Fibroblast of skin of scalp (primary cell): ENCODE data around the gene BBS12.
"Not testable (repeated sequence)": the region's sequence is repeated elsewhere in the genome, so short reads cannot be mapped to it uniquely, and the experiment has no call there.

ENCODE experiments used
- DNase-seq: peaks from one replicate; pipeline ENCODE4 v3.0.0-alpha.2; 2013

The BBS12 gene

GRCh38 chr4:122766353-122766705, 33.8 kb downstream of the BBS12 start:
- no peak for DNase-seq

- no peak for DNase-seq
Measured at GRCh38 chr4:122766950-122767349, 34.4 kb downstream of the BBS12 start.

GRCh38 chr4:122771724-122772123, 39.2 kb downstream of the BBS12 start:
- no peak for DNase-seq

- DNase-seq, result no peak
Measured at GRCh38 chr4:122772311-122772710, 39.8 kb downstream of the BBS12 start.

- DNase-seq, result no peak
Measured at GRCh38 chr4:122772986-122773385, 40.5 kb downstream of the BBS12 start.

GRCh38 chr4:122775039-122775438, 42.5 kb downstream of the BBS12 start:
- DNase-seq, result no peak

- no peak for DNase-seq
Measured at GRCh38 chr4:122775987-122776836, 43.7 kb downstream of the BBS12 start.

GRCh38 chr4:122776916-122777315, 44.4 kb downstream of the BBS12 start:
- DNase-seq, result peak; percentile 69

GRCh38 chr4:122777846-122778673, 45.6 kb downstream of the BBS12 start:
- DNase-seq, result peak; percentile 97

- DNase-seq, result no peak
Measured at GRCh38 chr4:122781486-122781885, 49.0 kb downstream of the BBS12 start.

- peak; percentile 98 for DNase-seq
Measured at GRCh38 chr4:122783301-122784215, 51.1 kb downstream of the BBS12 start.

GRCh38 chr4:122784261-122784660, 51.8 kb downstream of the BBS12 start:
- no peak for DNase-seq

GRCh38 chr4:122785099-122785498, 52.6 kb downstream of the BBS12 start:
- no peak for DNase-seq

GRCh38 chr4:122786296-122786695, 53.8 kb downstream of the BBS12 start:
- DNase-seq, result not testable (repeated sequence)

GRCh38 chr4:122786920-122787319, 54.4 kb downstream of the BBS12 start:
- not testable (repeated sequence) for DNase-seq

GRCh38 chr4:122787940-122788339, 55.4 kb downstream of the BBS12 start:
- no peak for DNase-seq

GRCh38 chr4:122788935-122789334, 56.4 kb downstream of the BBS12 start:
- no peak for DNase-seq

- DNase-seq, result no peak
Measured at GRCh38 chr4:122793811-122794210, 61.3 kb downstream of the BBS12 start.
